Spleen (tissue), 7 donors: ENCODE results near the gene UNC93A.

Experiments
- CTCF ChIP-seq, 11 experiments: fragments of 200-600 bp in 7 of 11; fragments of 450-650 bp in 4 of 11; sonication (generic) in 4 of 11; IDR thresholded peaks in 8 of 11; conservative IDR thresholded peaks in 3 of 11; 1 replicate in 7 of 11; 2 replicates in 4 of 11; pipeline versions ENCODE4 v1.4.0 to v1.8.0; 2016 to 2021; ENCODE audit warnings: antibody characterized with exemption in 11 of 11, inconsistent platforms in 4 of 11, mild to moderate bottlenecking in 1 of 11
- POLR2A ChIP-seq, 3 donors: fragments of 450-650 bp; IDR thresholded peaks; one replicate each; pipeline ENCODE4 v1.5.1; 2017; ENCODE audit warnings: antibody characterized with exemption in 3 of 3, mild to moderate bottlenecking in 1 of 3
- POLR2AphosphoS5 ChIP-seq, 3 donors: sonication (generic); formaldehyde crosslinking; IDR thresholded peaks; one replicate each; pipeline ENCODE4 v1.5.1; 2017; ENCODE audit warnings: antibody characterized with exemption in 3 of 3
- donor health status: DM: no; HTN: no; CAD: no; lungs with moderate emphysema.
- donor health status: DM: no; HTN: no; CAD: no.
- donor health status: DM: no; HTN: no; CAD: no.

GRCh38 chr6:167275001-167275400, 16.1 kb upstream of the UNC93A start:
- TF ChIP-seq POLR2AphosphoS5 (IDR thresholded peaks at IDR 0.05) = no peak
- TF ChIP-seq POLR2A (IDR thresholded peaks at IDR 0.05) = no peak
- no peak for TF ChIP-seq CTCF (IDR thresholded peaks at IDR 0.05 in 8 of 11, conservative IDR thresholded peaks at IDR 0.05 in 3 of 11)
